GM13977 (cell line): ENCODE results near the gene OR4B1.

Experiments
- DNase-seq: peaks from one replicate; pipeline ENCODE4 v3.0.0; 2012; ENCODE audit warnings: low spot score
- CTCF ChIP-seq: IDR thresholded peaks from 2 replicates; pipeline ENCODE4 v1.5.1; 2012; ENCODE audit warnings: mild to moderate bottlenecking, control low read depth; ENCODE audit not compliant: insufficient read depth; ENCODE audit errors: extremely low read depth, missing control alignments
- in situ Hi-C: fragments of 300-500 bp; cut with MboI; formaldehyde crosslinking; loops from one replicate; pipeline ENCODE4 v1.12.0; 2022; ENCODE audit warnings: low sequenced_read_pairs, low pct_unique_long_range_greater_than_20kb, mixed read lengths, inconsistent platforms; ENCODE audit not compliant: unreplicated experiment

The OR4B1 gene

GRCh38 chr11:48244804-48245203 lies 28.2 kb downstream of the OR4B1 start, which contains the start of gene OR4X2:
Gene OR4X2 (plus strand): TSS chr11:48245104. CDS start chr11:48245104, 0 bp downstream.
- no peak for DNase-seq
- no peak for TF ChIP-seq CTCF
- in situ Hi-C loops: no loop called here

- in situ Hi-C loops: no loop called here
- DNase-seq: no peak
- no peak for TF ChIP-seq CTCF
Observed at GRCh38 chr11:48248902-48249301, 32.3 kb downstream of the OR4B1 start.

GRCh38 chr11:48261600-48261999 lies 45.0 kb downstream of the OR4B1 start:
- TF ChIP-seq CTCF: no peak
- in situ Hi-C loops: no loop called here
- DNase-seq: no peak

GRCh38 chr11:48263423-48263911 lies 46.9 kb downstream of the OR4B1 start, which contains the start of gene OR4X1:
Gene OR4X1 (plus strand): TSS chr11:48263861. CDS start chr11:48263861, 0 bp downstream.
- no peak for DNase-seq
- in situ Hi-C loops: no loop called here
- no peak for TF ChIP-seq CTCF
